Esophagus muscularis mucosa (tissue), 3 donors: ENCODE measurements around the gene DDI1.

Experiments used
- CTCF ChIP-seq, 3 experiments: fragments of 200-600 bp in 2 of 3; fragments of 450-650 bp in 1 of 3; sonication (generic) in 2 of 3; IDR thresholded peaks; one replicate each; pipeline ENCODE4 v1.5.1; 2017 to 2019; ENCODE audit warnings: antibody characterized with exemption in 3 of 3, mild to moderate bottlenecking in 2 of 3, moderate library complexity in 1 of 3
- POLR2AphosphoS5 ChIP-seq, 2 donors: sonication (generic); formaldehyde crosslinking; IDR thresholded peaks; one replicate each; pipeline ENCODE4 v1.6.1; 2017; ENCODE audit warnings: antibody characterized with exemption in 2 of 2

- peak in 1 of 2 donors; percentile 35 for TF ChIP-seq POLR2AphosphoS5 (IDR thresholded peaks at IDR 0.05)
- TF ChIP-seq CTCF (IDR thresholded peaks at IDR 0.05): no peak
Measured at GRCh38 chr11:104060004-104060794, 23.8 kb downstream of the DDI1 start.
